H9 (cell line): ENCODE measurements around the gene ATP5PF. TPM values are rescaled to one million over a fixed set of nuclear protein-coding genes. Genes with fewer than 3 reads are reported as not detected.

Experiments
- DNase-seq: peaks from one replicate; pipeline ENCODE4 v3.0.0-alpha.2; 2017
- H2AFZ ChIP-seq: one replicate; pipeline ENCODE4 v1.6.1; 2013; ENCODE audit warnings: mild to moderate bottlenecking, low read length, control low read depth, moderate library complexity
- H2AK5ac ChIP-seq: 2 replicates; pipeline ENCODE4 v1.6.1; 2013; ENCODE audit warnings: low read length, control low read depth, mixed read lengths; ENCODE audit not compliant: insufficient read length
- H2BK120ac ChIP-seq: one replicate; pipeline ENCODE4 v1.6.1; 2013; ENCODE audit warnings: low read depth, mild to moderate bottlenecking, low read length, control low read depth, inconsistent platforms; ENCODE audit not compliant: poor library complexity, severe bottlenecking
- H2BK12ac ChIP-seq: 2 replicates; pipeline ENCODE4 v1.6.1; 2013; ENCODE audit warnings: low read length, control low read depth, mixed read lengths, low read depth; ENCODE audit not compliant: insufficient read length
- H2BK15ac ChIP-seq: 2 replicates; pipeline ENCODE4 v1.6.1; 2013; ENCODE audit warnings: low read depth, low read length, control low read depth
- H2BK20ac ChIP-seq: one replicate; pipeline ENCODE4 v1.6.1; 2013; ENCODE audit warnings: low read depth, mild to moderate bottlenecking, low read length, control low read depth, inconsistent platforms; ENCODE audit not compliant: poor library complexity, severe bottlenecking
- H2BK5ac ChIP-seq: 2 replicates; pipeline ENCODE4 v1.6.1; 2013; ENCODE audit warnings: low read length, control low read depth, mixed read lengths; ENCODE audit not compliant: insufficient read length
- H3K14ac ChIP-seq: 2 replicates; pipeline ENCODE4 v1.6.1; 2013; ENCODE audit warnings: low read length, control low read depth; ENCODE audit not compliant: insufficient read depth
- H3K18ac ChIP-seq: 2 replicates; pipeline ENCODE4 v1.6.1; 2013; ENCODE audit warnings: low read depth, mild to moderate bottlenecking, mixed read lengths, low read length, control low read depth; ENCODE audit not compliant: insufficient read length
- H3K23ac ChIP-seq: 2 replicates; pipeline ENCODE4 v1.6.1; 2013; ENCODE audit warnings: low read length, control low read depth, mixed read lengths, low read depth; ENCODE audit not compliant: insufficient read length
- H3K23me2 ChIP-seq: 2 replicates; pipeline ENCODE4 v1.6.1; 2013; ENCODE audit warnings: low read depth, mild to moderate bottlenecking, mixed read lengths, low read length, control low read depth; ENCODE audit not compliant: insufficient read length, poor library complexity, severe bottlenecking
- H3K27ac ChIP-seq: 2 replicates; pipeline ENCODE4 v1.5.1; 2013; ENCODE audit warnings: low read length, control low read depth, mixed read lengths, low read depth; ENCODE audit not compliant: insufficient read length
- H3K27me3 ChIP-seq: 2 replicates; pipeline ENCODE4 v1.6.1; 2013; ENCODE audit warnings: low read length, control low read depth, inconsistent platforms; ENCODE audit not compliant: insufficient read depth
- H3K4ac ChIP-seq: 2 replicates; pipeline ENCODE4 v1.6.1; 2013; ENCODE audit warnings: low read depth, mild to moderate bottlenecking, control low read depth, inconsistent platforms, low read length, moderate library complexity
- H3K4me1 ChIP-seq: 2 replicates; pipeline ENCODE4 v1.6.1; 2013; ENCODE audit warnings: low read length, control low read depth, inconsistent platforms; ENCODE audit not compliant: insufficient read depth
- H3K4me2 ChIP-seq: 2 replicates; pipeline ENCODE4 v1.6.1; 2013; ENCODE audit warnings: low read length, control low read depth, mixed read lengths; ENCODE audit not compliant: insufficient read length, insufficient read depth
- H3K56ac ChIP-seq: 2 replicates; pipeline ENCODE4 v1.6.1; 2013; ENCODE audit warnings: low read depth, mild to moderate bottlenecking, mixed read lengths, low read length, control low read depth; ENCODE audit not compliant: insufficient read length
- H3K79me1 ChIP-seq: 2 replicates; pipeline ENCODE4 v1.6.1; 2013; ENCODE audit warnings: low read depth, mild to moderate bottlenecking, moderate library complexity, low read length, control low read depth, inconsistent platforms; ENCODE audit not compliant: insufficient read depth, poor library complexity, severe bottlenecking
- H3K79me2 ChIP-seq: 2 replicates; pipeline ENCODE4 v1.6.1; 2013; ENCODE audit warnings: low read length, control low read depth, inconsistent platforms; ENCODE audit not compliant: insufficient read depth
- H3K9ac ChIP-seq: 2 replicates; pipeline ENCODE4 v1.6.1; 2013; ENCODE audit warnings: low read length, control low read depth, mixed read lengths; ENCODE audit not compliant: insufficient read length; ENCODE audit errors: extremely low read depth
- H3K9me3 ChIP-seq: one replicate; pipeline ENCODE4 v1.6.1; 2013; ENCODE audit warnings: low read depth, low read length, inconsistent platforms; ENCODE audit not compliant: control insufficient read depth
- H3T11ph ChIP-seq: one replicate; pipeline ENCODE4 v1.6.1; 2013; ENCODE audit warnings: mild to moderate bottlenecking, low read length, control low read depth, inconsistent platforms
- H4K20me1 ChIP-seq: one replicate; pipeline ENCODE4 v1.6.1; 2013; ENCODE audit not compliant: control insufficient read depth, insufficient read length, insufficient read depth
- H4K5ac ChIP-seq: 2 replicates; pipeline ENCODE4 v1.6.1; 2013; ENCODE audit warnings: low read depth, mild to moderate bottlenecking, mixed read lengths, low read length, control low read depth; ENCODE audit not compliant: insufficient read length
- H4K8ac ChIP-seq: replicated peaks from 2 replicates; pipeline ENCODE4 v1.6.1; 2013; ENCODE audit warnings: low read length, control low read depth, mixed read lengths, low read depth; ENCODE audit not compliant: insufficient read length
- H4K91ac ChIP-seq: 2 replicates; pipeline ENCODE4 v1.6.1; 2013; ENCODE audit warnings: low read depth, mild to moderate bottlenecking, moderate library complexity, mixed read lengths, low read length, control low read depth; ENCODE audit not compliant: insufficient read length
- H3K27ac Mint-ChIP-seq, 3 experiments: 2 replicates in 2 of 3; 3 replicates in 1 of 3; pipeline ENCODE4 v1.8.0; 2020 to 2021; ENCODE audit warnings: mixed read lengths in 3 of 3, mild to moderate bottlenecking in 1 of 3, moderate library complexity in 1 of 3
- H3K27me3 Mint-ChIP-seq: 2 replicates; pipeline ENCODE4 v1.8.0; 2021; ENCODE audit warnings: low read depth, mild to moderate bottlenecking, moderate library complexity, mixed read lengths
- H3K36me3 Mint-ChIP-seq, 3 experiments: 2 replicates in 2 of 3; 3 replicates in 1 of 3; pipeline ENCODE4 v1.8.0; 2020 to 2021; ENCODE audit warnings: low read depth in 3 of 3, mixed read lengths in 3 of 3; ENCODE audit not compliant: insufficient read depth in 1 of 3
- H3K4me1 Mint-ChIP-seq, 2 experiments: 2 replicates each; pipeline ENCODE4 v1.8.0; 2020; ENCODE audit warnings: mixed read lengths in 2 of 2
- H3K4me3 Mint-ChIP-seq, 2 experiments: 2 replicates in 1 of 2; 3 replicates in 1 of 2; pipeline ENCODE4 v1.8.0; 2020 to 2021; ENCODE audit warnings: mild to moderate bottlenecking in 2 of 2, mixed read lengths in 2 of 2, moderate library complexity in 1 of 2
- H3K9me3 Mint-ChIP-seq, 2 experiments: 2 replicates in 1 of 2; 3 replicates in 1 of 2; pipeline ENCODE4 v1.8.0; 2020; ENCODE audit warnings: mild to moderate bottlenecking in 2 of 2, mixed read lengths in 2 of 2, moderate library complexity in 1 of 2
- total RNA-seq: library from RNA; stranded (reverse); gene quantifications from 2 replicates; pipeline ENCODE4 v1.2.1, GENCODE V29; 2021
- TF ChIP-seq, protein P1 (sequence below): fragments of 200-600 bp; sonication (generic); conservative IDR thresholded peaks from 3 replicates; pipeline ENCODE4 v1.8.0; 2021; ENCODE audit warnings: antibody characterized with exemption, mild to moderate bottlenecking

Gene ATP5PF
- total RNA-seq, 1 experiment from 2014 or later = 143 TPM

DNA sequence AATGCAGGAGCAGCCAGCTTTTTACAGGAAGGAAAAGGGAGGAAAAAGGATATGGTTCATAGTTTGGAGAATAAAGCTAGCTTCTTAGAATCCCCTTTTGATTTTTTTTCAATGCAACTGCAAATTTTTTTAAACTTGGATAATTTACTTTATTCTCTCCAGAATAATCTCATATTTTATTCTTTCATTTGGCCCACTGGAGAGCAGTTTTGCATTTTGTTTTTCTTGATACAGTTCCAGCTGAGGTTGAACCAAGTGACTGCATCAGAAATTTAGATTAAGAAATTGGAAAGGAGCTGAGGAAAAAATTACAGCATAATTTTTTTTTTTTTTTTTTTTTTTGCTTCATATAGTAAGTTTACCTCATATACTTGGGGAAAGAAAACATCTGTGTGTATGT is 22.8 kb upstream of the ATP5PF start:
- no peaks in the 10 kb centered on the region for H3K79me2 ChIP-seq
- no peak overlapping the region for H4K8ac ChIP-seq
- H3K18ac ChIP-seq = no peak overlapping the region
- no peak overlapping the region for H3K56ac ChIP-seq
- H3K23ac ChIP-seq = no peak overlapping the region
- no peak for DNase-seq
- H3K14ac ChIP-seq = no peak overlapping the region
- no peaks in the 10 kb centered on the region for H3K4me1 ChIP-seq
- H3K4me3 Mint-ChIP-seq = no peak overlapping the region
- no peak overlapping the region for H2BK120ac ChIP-seq
- H3K9me3 Mint-ChIP-seq = no peaks in the 10 kb centered on the region
- TF ChIP-seq, protein P1, sequence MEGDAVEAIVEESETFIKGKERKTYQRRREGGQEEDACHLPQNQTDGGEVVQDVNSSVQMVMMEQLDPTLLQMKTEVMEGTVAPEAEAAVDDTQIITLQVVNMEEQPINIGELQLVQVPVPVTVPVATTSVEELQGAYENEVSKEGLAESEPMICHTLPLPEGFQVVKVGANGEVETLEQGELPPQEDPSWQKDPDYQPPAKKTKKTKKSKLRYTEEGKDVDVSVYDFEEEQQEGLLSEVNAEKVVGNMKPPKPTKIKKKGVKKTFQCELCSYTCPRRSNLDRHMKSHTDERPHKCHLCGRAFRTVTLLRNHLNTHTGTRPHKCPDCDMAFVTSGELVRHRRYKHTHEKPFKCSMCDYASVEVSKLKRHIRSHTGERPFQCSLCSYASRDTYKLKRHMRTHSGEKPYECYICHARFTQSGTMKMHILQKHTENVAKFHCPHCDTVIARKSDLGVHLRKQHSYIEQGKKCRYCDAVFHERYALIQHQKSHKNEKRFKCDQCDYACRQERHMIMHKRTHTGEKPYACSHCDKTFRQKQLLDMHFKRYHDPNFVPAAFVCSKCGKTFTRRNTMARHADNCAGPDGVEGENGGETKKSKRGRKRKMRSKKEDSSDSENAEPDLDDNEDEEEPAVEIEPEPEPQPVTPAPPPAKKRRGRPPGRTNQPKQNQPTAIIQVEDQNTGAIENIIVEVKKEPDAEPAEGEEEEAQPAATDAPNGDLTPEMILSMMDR = no peak
- H4K5ac ChIP-seq = no peak overlapping the region
- no peak overlapping the region for H2BK20ac ChIP-seq
- no peak overlapping the region for H3K4me2 ChIP-seq
- no peak overlapping the region for H4K91ac ChIP-seq
- no peak overlapping the region for H2BK12ac ChIP-seq
- H2AK5ac ChIP-seq = no peak overlapping the region
- H3K23me2 ChIP-seq = no peaks in the 10 kb centered on the region
- no peak overlapping the region for H3K4ac ChIP-seq
- no peak overlapping the region for H2AFZ ChIP-seq
- no peaks in the 10 kb centered on the region for H3K9me3 ChIP-seq
- no peak overlapping the region for H2BK15ac ChIP-seq
- no peak overlapping the region for H3T11ph ChIP-seq
- H2BK5ac ChIP-seq = no peak overlapping the region
- H3K27me3 ChIP-seq = no peaks in the 10 kb centered on the region
- H3K79me1 ChIP-seq = no peaks in the 10 kb centered on the region
- H3K36me3 Mint-ChIP-seq = peaks cover 6 to 52% (median 45%) of the 10 kb centered on the region in 3 experiments; a peak in 5 of 7 replicates
- no peaks in the 10 kb centered on the region for H3K27me3 Mint-ChIP-seq
- no peak overlapping the region for H3K27ac ChIP-seq
- no peak overlapping the region for H3K9ac ChIP-seq
- no peaks in the 10 kb centered on the region for H4K20me1 ChIP-seq
- no peaks in the 10 kb centered on the region for H3K4me1 Mint-ChIP-seq
- no peak overlapping the region for H3K27ac Mint-ChIP-seq
